Choroid plexus epithelial cell (primary cell): ENCODE data around the gene LHX4.

ENCODE experiments used
- DNase-seq: peaks from one replicate; pipeline ENCODE4 v3.0.0-alpha.2; 2010; ENCODE audit warnings: low read depth
- H3K4me3 ChIP-seq: 2 replicates; pipeline ENCODE4 v1.5.1; 2011; ENCODE audit warnings: low read depth, mild to moderate bottlenecking, control low read depth, low read length, moderate library complexity
- CTCF ChIP-seq: conservative IDR thresholded peaks from 2 replicates; pipeline ENCODE4 v1.5.1; 2011; ENCODE audit warnings: low read depth, mild to moderate bottlenecking, control low read depth, inconsistent platforms, low read length, moderate library complexity

Gene LHX4

GRCh38 chr1:180235502-180236239 is 5.6 kb downstream of the LHX4 start:
- TF ChIP-seq CTCF = no peak
- no peak for DNase-seq
- no peak overlapping the region for H3K4me3 ChIP-seq

GRCh38 chr1:180236698-180237509 is 6.8 kb downstream of the LHX4 start:
- no peak overlapping the region for H3K4me3 ChIP-seq
- TF ChIP-seq CTCF = no peak
- DNase-seq = no peak

GRCh38 chr1:180237869-180238476 is 7.9 kb downstream of the LHX4 start:
- TF ChIP-seq CTCF = no peak
- DNase-seq = no peak
- no peak overlapping the region for H3K4me3 ChIP-seq

GRCh38 chr1:180238675-180239074 is 8.6 kb downstream of the LHX4 start:
- no peak for DNase-seq
- TF ChIP-seq CTCF = no peak
- H3K4me3 ChIP-seq = no peak overlapping the region

GRCh38 chr1:180239145-180240096 is 9.4 kb downstream of the LHX4 start:
- H3K4me3 ChIP-seq = no peak overlapping the region
- no peak for TF ChIP-seq CTCF
- DNase-seq = no peak
